HUES64 (cell line): ENCODE results near the gene ZNF438.

Experiments
- H3K27ac ChIP-seq: 2 replicates; pipeline ENCODE4 v1.7.0; 2013; ENCODE audit warnings: low read depth, low read length, inconsistent platforms
- H3K27me3 ChIP-seq: 2 replicates; pipeline ENCODE4 v1.6.1; 2013; ENCODE audit warnings: mild to moderate bottlenecking, low read length; ENCODE audit not compliant: insufficient read depth
- H3K36me3 ChIP-seq: 2 replicates; pipeline ENCODE4 v1.6.1; 2013; ENCODE audit warnings: mild to moderate bottlenecking, low read length; ENCODE audit not compliant: insufficient read depth
- H3K4me1 ChIP-seq: 2 replicates; pipeline ENCODE4 v1.6.1; 2013; ENCODE audit warnings: mild to moderate bottlenecking, low read length, moderate library complexity; ENCODE audit not compliant: insufficient read depth
- H3K4me3 ChIP-seq: 2 replicates; pipeline ENCODE4 v1.5.1; 2013; ENCODE audit warnings: mild to moderate bottlenecking, low read length, moderate library complexity
- H3K9ac ChIP-seq: 2 replicates; pipeline ENCODE4 v1.6.1; 2013; ENCODE audit warnings: mild to moderate bottlenecking, low read depth, low read length
- H3K9me3 ChIP-seq: 2 replicates; pipeline ENCODE4 v1.6.1; 2013; ENCODE audit warnings: low read depth, low read length; ENCODE audit not compliant: insufficient read depth
- WGBS: fragments of 150-250, 120-280 bp; methylation state at CpG from one replicate; pipeline ENCODE4 v1.1.7; 2013; ENCODE audit warnings: missing lambda C conversion rate; 5-methylcytosine and 5-hydroxymethylcytosine counted together

The ZNF438 gene

DNA sequence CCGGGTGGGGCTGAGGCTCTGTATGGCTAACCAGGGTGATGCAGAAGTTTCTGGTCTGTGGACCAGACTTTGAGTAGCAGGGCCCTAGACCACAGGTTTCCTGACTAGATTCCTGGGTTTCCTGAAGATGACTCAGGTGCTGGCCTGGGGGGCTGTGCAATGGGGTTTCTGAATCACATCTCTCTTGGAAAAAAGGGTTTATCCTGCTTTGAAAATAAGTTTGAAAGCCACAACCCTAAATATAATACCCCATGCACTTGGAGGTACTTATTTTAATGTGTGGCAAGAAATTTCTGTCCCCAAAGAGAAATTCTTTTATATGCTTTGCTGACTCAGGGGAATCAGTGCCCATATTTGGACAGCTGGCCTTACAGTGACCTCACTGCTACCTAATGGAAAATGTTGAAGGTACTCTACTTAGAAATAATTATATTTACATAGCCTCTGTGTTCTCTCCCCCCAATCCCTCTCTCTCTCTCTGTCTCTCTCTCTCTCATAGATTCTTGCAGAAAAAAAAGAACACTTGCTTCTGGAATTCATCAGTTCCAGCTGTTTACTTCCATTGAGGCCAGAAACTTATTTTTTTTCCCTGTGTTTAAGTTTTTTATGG lies 217.7 kb downstream of the ZNF438 start:
- 89% methylated on average over 1 of the region's 1 CpG for WGBS
- Histone ChIP-seq H3K4me3 (no peak overlapping the region), H3K27ac (no peak overlapping the region), H3K36me3 (no peaks in the 10 kb centered on the region), H3K9ac (no peak overlapping the region), H3K27me3 (no peaks in the 10 kb centered on the region; the same call in 1 of the 2 replicates), H3K9me3 (no peaks in the 10 kb centered on the region), H3K4me1 (peaks cover 14% of the 10 kb centered on the region)

DNA sequence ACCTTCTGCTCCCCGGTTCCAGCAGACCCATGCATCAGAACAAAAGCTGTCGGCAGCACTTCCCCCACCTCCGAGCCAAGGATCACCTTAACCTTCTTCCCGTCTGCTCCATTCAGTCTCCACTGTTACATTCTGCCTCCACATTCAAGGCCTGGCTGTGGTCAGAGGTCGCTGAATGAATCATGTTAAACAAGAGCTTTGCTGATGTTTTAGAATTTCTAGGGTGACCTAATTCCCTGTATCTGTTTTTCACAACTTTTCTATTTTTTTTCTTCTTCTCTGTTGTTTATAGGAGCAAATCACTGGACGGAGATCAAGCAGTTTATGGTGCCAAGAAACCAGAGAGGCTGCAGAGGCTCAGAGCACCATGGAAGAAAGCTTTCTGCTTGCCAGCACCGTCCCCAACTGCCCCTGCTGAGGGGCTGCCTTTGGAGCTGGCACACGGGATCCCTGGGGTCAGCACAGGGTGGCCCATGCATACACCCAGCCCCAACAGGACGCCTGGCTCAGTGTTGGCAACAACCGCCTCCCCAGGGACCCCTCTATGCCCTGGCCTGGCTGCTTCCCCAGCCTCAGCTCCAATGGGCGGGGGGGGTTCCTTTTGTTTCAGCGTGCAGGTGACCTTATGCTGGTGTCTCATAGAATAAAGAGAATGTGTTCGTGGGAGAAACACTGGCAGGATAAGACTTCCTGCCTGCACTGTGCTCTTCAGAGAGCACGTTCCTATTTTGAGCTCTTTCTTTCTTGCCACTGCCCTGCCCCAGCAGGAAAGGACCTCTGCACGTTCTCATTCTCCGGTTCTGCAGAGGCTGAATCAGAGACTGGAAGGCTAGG lies 219.4 kb downstream of the ZNF438 start:
- H3K36me3 ChIP-seq: no peaks in the 10 kb centered on the region
- H3K27ac ChIP-seq: no peak overlapping the region
- no peaks in the 10 kb centered on the region for H3K27me3 ChIP-seq
- H3K9ac ChIP-seq: no peak overlapping the region
- H3K4me3 ChIP-seq: no peak overlapping the region
- H3K4me1 ChIP-seq: peaks cover 14% of the 10 kb centered on the region
- WGBS: 81% methylated on average over 15 of the region's 16 CpGs
- peaks cover 8% of the 10 kb centered on the region; the same call in 1 of the 2 replicates for H3K9me3 ChIP-seq

DNA sequence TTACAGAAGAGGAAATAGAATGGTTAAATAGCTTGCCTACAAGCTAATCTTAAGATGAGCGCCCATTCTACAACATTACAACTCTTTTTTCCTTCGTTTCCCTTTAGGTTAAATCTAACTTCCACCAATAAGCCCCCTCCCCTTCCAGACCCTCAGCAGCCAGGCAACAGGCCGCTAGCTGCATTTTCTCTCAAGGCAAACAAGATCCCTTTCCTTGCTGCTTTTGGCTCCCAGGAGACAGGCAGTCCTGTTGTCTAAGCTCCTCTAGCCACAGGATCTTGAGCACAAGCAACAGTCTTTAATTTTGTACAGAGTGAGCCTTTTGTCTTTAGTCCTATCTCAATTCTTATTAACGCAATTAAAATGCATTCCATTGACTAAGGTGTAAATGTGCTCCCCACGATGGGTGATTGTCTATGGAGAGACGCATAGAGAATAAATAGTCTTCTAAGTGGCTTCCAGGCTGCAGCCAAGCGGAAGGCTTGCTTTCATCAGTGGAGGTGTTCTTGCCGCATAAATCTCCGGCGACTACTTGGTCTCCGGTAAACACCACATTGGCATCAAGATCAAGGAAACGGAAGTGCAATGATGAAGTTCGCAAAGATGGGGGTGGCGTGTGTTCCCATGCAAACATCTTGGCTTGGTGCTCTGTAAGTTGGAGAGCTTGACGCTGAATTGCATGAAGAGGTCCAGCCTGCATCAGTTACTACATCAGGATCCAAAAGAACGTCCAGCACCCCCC lies 220.2 kb downstream of the ZNF438 start:
- no peak overlapping the region for H3K4me3 ChIP-seq
- peaks cover 8% of the 10 kb centered on the region; the same call in 1 of the 2 replicates for H3K9me3 ChIP-seq
- no peak overlapping the region for H3K27ac ChIP-seq
- 82% methylated on average over 16 of the region's 16 CpGs for WGBS
- H3K4me1 ChIP-seq: peaks cover 14% of the 10 kb centered on the region
- no peak overlapping the region for H3K9ac ChIP-seq
- H3K36me3 ChIP-seq: no peaks in the 10 kb centered on the region
- no peaks in the 10 kb centered on the region for H3K27me3 ChIP-seq

DNA sequence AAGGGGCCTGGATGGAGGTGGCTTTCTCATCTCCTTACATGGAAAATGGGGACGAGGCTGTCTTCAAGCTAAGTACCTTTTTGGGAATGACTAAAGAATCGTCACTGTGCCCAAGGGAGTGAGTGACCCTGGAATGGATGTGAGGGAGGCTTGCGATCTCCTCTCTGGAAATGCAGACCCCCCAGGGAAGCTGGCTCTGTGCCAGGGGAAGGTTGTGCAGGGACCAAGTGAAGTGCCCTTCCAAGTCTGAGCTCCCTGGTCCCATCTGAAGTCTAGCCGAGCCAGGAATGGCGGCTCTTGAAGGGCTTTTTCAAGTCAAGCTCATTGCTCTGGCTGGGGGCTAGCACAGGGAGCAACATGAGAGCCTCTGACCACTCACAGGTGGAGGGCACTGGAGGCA lies 221.2 kb downstream of the ZNF438 start:
- H3K9ac ChIP-seq: no peak overlapping the region
- 92% methylated on average over 5 of the region's 5 CpGs for WGBS
- no peaks in the 10 kb centered on the region for H3K27me3 ChIP-seq
- H3K36me3 ChIP-seq: no peaks in the 10 kb centered on the region
- peaks cover 8% of the 10 kb centered on the region; the same call in 1 of the 2 replicates for H3K9me3 ChIP-seq
- no peak overlapping the region for H3K4me3 ChIP-seq
- H3K27ac ChIP-seq: no peak overlapping the region
- H3K4me1 ChIP-seq: peaks cover 11% of the 10 kb centered on the region

DNA sequence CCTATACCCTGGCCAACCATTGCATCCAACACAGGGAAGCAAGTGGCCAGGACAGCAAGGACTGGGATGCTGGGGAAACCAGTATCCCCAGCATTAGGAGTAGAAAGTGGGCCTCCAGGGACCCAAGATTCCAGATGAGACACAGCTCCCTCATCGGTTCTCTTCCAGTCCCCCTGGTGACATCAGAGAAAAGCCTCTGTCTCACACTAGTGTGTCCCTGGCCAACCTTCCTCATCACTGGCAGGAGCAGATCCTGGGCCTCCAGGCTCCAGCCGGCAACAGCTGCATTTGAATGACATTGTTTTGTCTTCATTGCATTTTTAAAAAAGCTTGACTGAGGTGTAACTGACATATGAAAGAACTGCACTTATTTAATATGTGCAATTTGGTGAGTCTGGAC lies 224.8 kb downstream of the ZNF438 start:
- Histone ChIP-seq H3K9me3 (peaks cover 8% of the 10 kb centered on the region; the same call in 1 of the 2 replicates), H3K4me3 (no peak overlapping the region), H3K27ac (no peak overlapping the region), H3K4me1 (peaks cover 9% of the 10 kb centered on the region), H3K27me3 (no peaks in the 10 kb centered on the region), H3K9ac (no peak overlapping the region), H3K36me3 (no peaks in the 10 kb centered on the region)
- WGBS: 97% methylated on average over 2 of the region's 2 CpGs

DNA sequence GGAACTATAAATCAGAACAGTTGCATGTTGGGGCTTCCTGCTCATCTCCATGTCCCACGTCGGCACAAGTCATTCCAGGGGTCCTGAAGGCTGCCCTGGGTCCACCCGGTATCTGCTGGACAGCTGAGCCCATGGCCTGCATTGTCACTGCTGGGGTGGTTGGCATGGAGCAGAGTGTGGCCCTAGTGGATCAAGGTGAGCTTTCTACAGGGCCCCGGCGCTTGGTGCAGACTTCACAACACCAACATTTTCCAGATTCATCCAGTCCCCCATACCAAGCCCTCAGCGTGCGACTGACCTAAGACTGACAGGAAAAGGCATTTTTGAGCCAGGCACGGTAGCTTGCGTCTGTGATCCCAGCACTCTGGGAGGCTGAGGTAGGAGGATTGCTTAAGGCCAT lies 226.6 kb downstream of the ZNF438 start:
- Histone ChIP-seq H3K36me3 (no peaks in the 10 kb centered on the region), H3K9me3 (peaks cover 8% of the 10 kb centered on the region; the same call in 1 of the 2 replicates), H3K27ac (no peak overlapping the region), H3K4me1 (no peaks in the 10 kb centered on the region), H3K4me3 (no peak overlapping the region), H3K9ac (no peak overlapping the region), H3K27me3 (no peaks in the 10 kb centered on the region)
- WGBS: 98% methylated on average over 9 of the region's 9 CpGs

DNA sequence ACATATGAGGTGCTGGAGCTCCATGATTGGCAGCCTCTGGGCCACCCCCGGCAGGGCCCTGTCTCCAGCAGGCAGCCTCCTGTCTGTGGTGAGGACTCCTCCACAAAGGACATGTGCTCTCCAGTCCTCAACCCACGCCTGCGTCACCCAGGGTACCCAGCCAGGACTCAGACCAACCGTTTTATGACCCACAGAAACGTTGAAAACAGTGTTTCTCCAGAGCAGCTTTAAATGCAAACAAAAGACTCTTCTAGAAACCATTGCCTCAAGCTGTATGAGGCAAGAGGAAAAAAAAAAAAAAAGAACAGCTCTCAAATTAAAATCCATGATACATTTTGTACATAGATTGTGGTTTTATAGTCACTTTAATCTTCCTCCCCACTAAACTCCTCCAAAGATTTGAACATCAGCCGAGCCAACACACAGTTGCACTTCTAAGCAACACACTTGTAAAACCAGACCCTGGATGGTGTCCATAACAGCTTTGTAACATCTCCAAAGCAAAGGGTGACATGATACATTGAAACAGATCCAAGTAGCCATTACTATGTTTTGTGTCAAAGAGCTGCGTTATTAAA lies 227.1 kb downstream of the ZNF438 start:
- no peak overlapping the region for H3K9ac ChIP-seq
- WGBS: 85% methylated on average over 7 of the region's 7 CpGs

DNA sequence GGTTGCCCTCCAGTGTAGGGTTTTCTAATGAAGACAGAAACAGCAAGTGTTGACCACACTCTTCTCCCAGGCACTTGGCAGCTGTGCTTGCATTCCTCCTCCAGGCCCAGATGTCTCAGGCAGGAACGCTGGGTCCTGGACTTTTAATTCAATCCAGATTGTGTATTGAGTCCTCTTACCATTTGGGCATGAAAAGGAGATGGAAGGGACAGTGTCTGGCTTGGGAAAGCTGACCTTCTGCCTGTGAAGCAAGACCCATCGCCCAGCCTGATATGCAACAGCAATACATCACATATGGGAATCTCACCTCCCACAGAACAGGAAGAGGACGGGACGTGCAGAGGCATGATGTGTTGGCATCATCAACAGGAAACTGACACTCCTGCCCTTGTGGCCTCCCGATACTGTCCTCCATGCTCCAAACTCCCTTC lies 227.8 kb downstream of the ZNF438 start:
- 97% methylated on average over 5 of the region's 5 CpGs for whole genome bisulfite sequencing
- Histone ChIP-seq H3K4me3 (no peak overlapping the region), H3K27ac (no peak overlapping the region), H3K4me1 (no peaks in the 10 kb centered on the region), H3K9ac (no peak overlapping the region), H3K9me3 (peaks cover 8% of the 10 kb centered on the region; the same call in 1 of the 2 replicates), H3K27me3 (no peaks in the 10 kb centered on the region), H3K36me3 (no peaks in the 10 kb centered on the region)

More for the DNA sequence above, 227.1 kb downstream of the ZNF438 start:
- peaks cover 8% of the 10 kb centered on the region; the same call in 1 of the 2 replicates for H3K9me3 ChIP-seq
- no peaks in the 10 kb centered on the region for H3K4me1 ChIP-seq
- H3K4me3 ChIP-seq: no peak overlapping the region
- no peak overlapping the region for H3K27ac ChIP-seq
- no peaks in the 10 kb centered on the region for H3K36me3 ChIP-seq
- H3K27me3 ChIP-seq: no peaks in the 10 kb centered on the region

DNA sequence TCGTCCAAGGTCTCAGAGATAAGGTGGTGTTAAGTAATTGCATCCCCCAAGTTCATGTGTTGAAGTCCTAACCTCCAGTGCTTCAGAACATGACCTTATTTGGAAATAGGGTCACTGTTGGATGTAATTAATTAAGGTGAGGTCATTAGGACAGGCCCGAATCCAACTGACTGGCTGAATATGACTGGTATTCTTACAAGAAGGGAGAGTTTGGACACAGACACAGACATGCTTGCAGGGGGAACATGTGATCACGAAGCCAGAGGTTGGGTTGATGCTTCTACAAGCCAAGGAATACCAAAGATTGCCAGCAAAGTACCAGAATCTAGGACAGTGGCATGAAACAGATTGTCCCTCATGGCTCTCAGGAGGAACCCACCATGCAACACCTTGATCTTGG lies 228.6 kb downstream of the ZNF438 start:
- Histone ChIP-seq H3K4me3 (no peak overlapping the region), H3K9ac (no peak overlapping the region), H3K9me3 (peaks cover 4% of the 10 kb centered on the region; the same call in 1 of the 2 replicates)

DNA sequence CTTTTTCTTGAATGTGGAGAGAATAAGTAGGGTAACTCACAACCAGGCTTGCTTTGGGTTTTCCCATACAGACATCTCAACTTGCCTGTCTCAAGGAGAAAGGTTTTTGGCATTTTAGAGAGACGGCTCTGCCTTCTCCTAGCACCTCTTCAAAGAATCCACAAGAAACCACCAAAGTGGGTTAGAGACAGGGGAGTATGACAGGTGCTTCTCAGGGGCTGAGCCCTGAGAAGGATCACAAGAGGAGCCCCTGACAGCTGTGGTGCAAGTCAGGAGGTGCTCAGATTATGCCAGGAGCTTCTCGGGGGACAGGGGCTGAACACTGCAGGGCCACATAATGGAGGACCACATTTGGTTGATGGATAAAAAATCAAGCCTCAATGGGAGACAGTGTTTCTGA lies 231.3 kb downstream of the ZNF438 start:
- 95% methylated on average over 2 of the region's 2 CpGs for WGBS
- Histone ChIP-seq H3K27ac (no peak overlapping the region), H3K36me3 (no peaks in the 10 kb centered on the region), H3K9ac (no peak overlapping the region), H3K4me3 (no peak overlapping the region), H3K27me3 (no peaks in the 10 kb centered on the region), H3K4me1 (no peaks in the 10 kb centered on the region), H3K9me3 (no peaks in the 10 kb centered on the region)

More for the DNA sequence above, 228.6 kb downstream of the ZNF438 start:
- Histone ChIP-seq H3K4me1 (no peaks in the 10 kb centered on the region), H3K27ac (no peak overlapping the region), H3K36me3 (no peaks in the 10 kb centered on the region), H3K27me3 (no peaks in the 10 kb centered on the region)
- WGBS: 91% methylated on average over 3 of the region's 3 CpGs
